ENCODE measurements around the gene ADPRH.

The ADPRH gene

DNA sequence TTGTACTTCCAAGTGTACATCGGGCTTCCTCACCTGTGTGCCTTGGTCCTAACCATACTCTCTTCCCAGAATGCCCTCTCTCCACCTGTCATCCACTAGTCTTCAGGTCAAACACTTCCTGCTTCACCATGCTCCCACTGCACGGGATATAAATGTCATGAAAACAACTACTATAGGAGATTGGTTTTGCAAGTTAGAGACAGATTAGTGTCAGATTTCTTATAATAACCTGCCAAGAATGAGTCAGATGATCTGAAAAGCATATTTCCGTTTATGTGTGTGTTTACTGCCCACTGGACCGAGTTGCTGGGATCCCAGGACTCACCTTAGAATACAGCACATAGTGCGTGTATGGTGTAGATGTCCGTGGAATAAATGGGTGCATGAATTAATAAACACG, 39.8 kb downstream of the ADPRH start:
- H3K9ac ChIP-seq (ENCODE audit: low read length) = no peak overlapping the region
- no peaks in the 10 kb centered on the region for H3K36me3 ChIP-seq (ENCODE audit: insufficient read depth, low read length)
- H4K20me1 ChIP-seq (ENCODE audit: insufficient read depth, low read length) = no peaks in the 10 kb centered on the region
- no peak overlapping the region for H3K27ac ChIP-seq (ENCODE audit: low read depth, low read length, poor library complexity, severe bottlenecking)
- H3K9me2 ChIP-seq (ENCODE audit: low read depth, low read length) = no peaks in the 10 kb centered on the region
- no peak for TF ChIP-seq CTCF (IDR thresholded peaks at IDR 0.05; ENCODE audit: low read length)
- TF ChIP-seq EZH2 (IDR thresholded peaks at IDR 0.05; ENCODE audit: borderline replicate concordance, low read length) = no peak
- H3K4me3 ChIP-seq (ENCODE audit: low read depth, low read length, poor library complexity, severe bottlenecking) = no peak overlapping the region
- no peak overlapping the region for H2AFZ ChIP-seq (ENCODE audit: low read length)
- no peaks in the 10 kb centered on the region for H3K79me2 ChIP-seq (ENCODE audit: insufficient read depth, low read length)
- H3K4me2 ChIP-seq (ENCODE audit: low read length) = no peak overlapping the region
- peaks cover 1% of the 10 kb centered on the region; the same call in 1 of the 2 replicates for H3K27me3 ChIP-seq (ENCODE audit: insufficient read depth, low read length)
- no peaks in the 10 kb centered on the region for H3K9me3 ChIP-seq (ENCODE audit: low read length)
- no peaks in the 10 kb centered on the region for H3F3A ChIP-seq (ENCODE audit: insufficient read depth, low read length)
- H3K4me1 ChIP-seq (ENCODE audit: insufficient read depth, low read length, severe bottlenecking) = no peaks in the 10 kb centered on the region

DNA sequence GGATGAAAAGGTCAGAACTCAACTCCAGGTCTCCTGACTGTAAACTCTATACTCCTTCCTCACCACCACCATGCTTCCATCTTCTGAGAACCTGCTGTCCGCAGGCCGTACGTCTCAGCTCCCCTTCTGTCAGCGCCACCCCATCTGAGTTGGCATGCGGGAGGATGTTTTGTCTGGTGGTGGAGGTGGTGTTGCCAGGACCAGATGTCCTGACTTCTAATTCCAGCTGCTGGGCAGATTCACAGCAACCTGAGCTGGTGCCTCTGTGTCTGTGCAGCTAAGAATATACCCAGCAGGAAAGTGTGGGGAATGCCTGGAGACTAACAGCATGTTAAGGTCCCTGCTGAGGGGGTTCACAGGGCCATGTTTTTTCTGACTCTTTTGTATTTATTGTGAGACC, 41.6 kb downstream of the ADPRH start:
- Histone ChIP-seq H3K79me2 (ENCODE audit: insufficient read depth, low read length) (no peaks in the 10 kb centered on the region), H3K4me1 (ENCODE audit: insufficient read depth, low read length, severe bottlenecking) (no peaks in the 10 kb centered on the region), H3K27ac (ENCODE audit: low read depth, low read length, poor library complexity, severe bottlenecking) (no peak overlapping the region), H3K9me3 (ENCODE audit: low read length) (no peaks in the 10 kb centered on the region), H3K9me2 (ENCODE audit: low read depth, low read length) (no peaks in the 10 kb centered on the region), H3K36me3 (ENCODE audit: insufficient read depth, low read length) (no peaks in the 10 kb centered on the region), H2AFZ (ENCODE audit: low read length) (no peak overlapping the region), H3K4me3 (ENCODE audit: low read depth, low read length, poor library complexity, severe bottlenecking) (no peak overlapping the region), H3K4me2 (ENCODE audit: low read length) (no peak overlapping the region), H4K20me1 (ENCODE audit: insufficient read depth, low read length) (no peaks in the 10 kb centered on the region), H3K27me3 (ENCODE audit: insufficient read depth, low read length) (no peaks in the 10 kb centered on the region), H3F3A (ENCODE audit: insufficient read depth, low read length) (no peaks in the 10 kb centered on the region), H3K9ac (ENCODE audit: low read length) (no peak overlapping the region)
- no peak for TF ChIP-seq EZH2 (IDR thresholded peaks at IDR 0.05; ENCODE audit: borderline replicate concordance, low read length)
- TF ChIP-seq CTCF (IDR thresholded peaks at IDR 0.05; ENCODE audit: low read length) = no peak

GRCh38 chr3:119624002-119624720, 44.9 kb downstream of the ADPRH start:
- no peaks in the 10 kb centered on the region for H3K4me1 ChIP-seq (ENCODE audit: insufficient read depth, low read length, severe bottlenecking)

More at GRCh38 chr3:119624002-119624720, 44.9 kb downstream of the ADPRH start:
- H4K20me1 ChIP-seq (ENCODE audit: insufficient read depth, low read length) = no peaks in the 10 kb centered on the region
- TF ChIP-seq CTCF (IDR thresholded peaks at IDR 0.05; ENCODE audit: low read length) = no peak
- no peak for TF ChIP-seq EZH2 (IDR thresholded peaks at IDR 0.05; ENCODE audit: borderline replicate concordance, low read length)
- no peaks in the 10 kb centered on the region for H3K36me3 ChIP-seq (ENCODE audit: insufficient read depth, low read length)
- no peaks in the 10 kb centered on the region for H3K79me2 ChIP-seq (ENCODE audit: insufficient read depth, low read length)
- no peaks in the 10 kb centered on the region for H3F3A ChIP-seq (ENCODE audit: insufficient read depth, low read length)
- H3K9me2 ChIP-seq (ENCODE audit: low read depth, low read length) = no peaks in the 10 kb centered on the region
- H3K4me3 ChIP-seq (ENCODE audit: low read depth, low read length, poor library complexity, severe bottlenecking) = no peak overlapping the region
- no peak overlapping the region for H3K27ac ChIP-seq (ENCODE audit: low read depth, low read length, poor library complexity, severe bottlenecking)
- H3K9me3 ChIP-seq (ENCODE audit: low read length) = no peaks in the 10 kb centered on the region
- 0 out of 2 replicates have a peak, but pooled peaks cover 7% of the 10 kb centered on the region for H3K27me3 ChIP-seq (ENCODE audit: insufficient read depth, low read length)
- H2AFZ ChIP-seq (ENCODE audit: low read length) = no peak overlapping the region
- no peak overlapping the region for H3K9ac ChIP-seq (ENCODE audit: low read length)
- H3K4me2 ChIP-seq (ENCODE audit: low read length) = no peak overlapping the region

Measured in OCI-LY1 (cell line).